Measurements from ENCODE around the gene SREBF1.

The SREBF1 gene

GRCh38 chr17:17818088-17818526 lies 18.7 kb downstream of the SREBF1 start:
- H3K4me1 ChIP-seq (ENCODE audit: insufficient read depth, low read length) = peaks cover 15% of the 10 kb centered on the region
- no peaks in the 10 kb centered on the region for H3K9me3 ChIP-seq (ENCODE audit: control insufficient read depth, insufficient read depth, low read length)
- no peak overlapping the region for H3K9ac ChIP-seq (ENCODE audit: low read depth, low read length)
- peaks cover 3% of the 10 kb centered on the region for H3K36me3 ChIP-seq (ENCODE audit: insufficient read depth, low read length)

- Histone ChIP-seq H3K36me3 (ENCODE audit: insufficient read depth, low read length) (peaks cover 3% of the 10 kb centered on the region), H3K9me3 (ENCODE audit: control insufficient read depth, insufficient read depth, low read length) (no peaks in the 10 kb centered on the region), H3K9ac (ENCODE audit: low read depth, low read length) (no peak overlapping the region), H3K4me1 (ENCODE audit: insufficient read depth, low read length) (peaks cover 11% of the 10 kb centered on the region)
These were observed 19.2 kb downstream of the SREBF1 start for GRCh38 chr17:17817552-17817947.

DNA sequence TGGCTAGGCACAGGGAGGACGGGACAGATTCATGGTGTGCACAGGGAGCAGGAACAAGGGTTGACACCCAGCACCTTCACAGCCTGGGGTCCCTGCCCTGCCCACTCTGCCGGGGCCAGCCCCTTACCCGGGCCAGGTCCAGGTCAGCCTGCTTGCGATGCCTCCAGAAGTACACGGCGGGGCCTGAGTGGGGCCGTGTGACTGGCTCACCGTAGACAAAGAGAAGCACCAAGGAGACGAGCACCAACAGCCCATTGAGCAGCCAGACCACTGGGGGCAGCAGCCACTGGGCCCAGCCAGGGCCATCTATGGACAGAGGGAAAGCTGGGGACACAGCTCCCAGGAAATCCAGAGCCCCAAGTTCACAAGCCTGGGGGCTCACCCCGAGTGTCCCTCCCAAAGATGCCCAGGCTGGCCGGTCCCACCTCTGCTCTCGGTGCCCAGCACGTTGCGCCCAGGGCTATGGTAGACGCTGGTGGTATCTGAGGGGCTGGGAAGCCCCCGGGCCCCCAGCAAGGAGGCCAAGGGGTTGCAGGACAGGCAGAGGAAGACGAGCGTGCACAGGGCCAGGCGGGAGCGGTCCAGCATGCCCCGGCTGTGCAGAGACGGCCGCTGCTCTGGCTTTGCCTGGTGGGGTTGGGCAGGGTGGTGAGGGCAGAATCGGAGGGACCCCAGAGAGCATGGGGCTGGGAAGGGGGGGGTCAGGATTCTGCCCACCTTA lies 19.8 kb downstream of the SREBF1 start:
- Histone ChIP-seq H3K4me1 (ENCODE audit: insufficient read depth, low read length) (peaks cover 15% of the 10 kb centered on the region), H3K9me3 (ENCODE audit: control insufficient read depth, insufficient read depth, low read length) (no peaks in the 10 kb centered on the region), H3K36me3 (ENCODE audit: insufficient read depth, low read length) (peaks cover 3% of the 10 kb centered on the region), H3K9ac (ENCODE audit: low read depth, low read length) (no peak overlapping the region)

GRCh38 chr17:17816240-17816814 lies 20.5 kb downstream of the SREBF1 start:
- H3K9me3 ChIP-seq (ENCODE audit: control insufficient read depth, insufficient read depth, low read length) = no peaks in the 10 kb centered on the region
- H3K9ac ChIP-seq (ENCODE audit: low read depth, low read length) = no peak overlapping the region
- peaks cover 20% of the 10 kb centered on the region for H3K4me1 ChIP-seq (ENCODE audit: insufficient read depth, low read length)
- peaks cover 3% of the 10 kb centered on the region for H3K36me3 ChIP-seq (ENCODE audit: insufficient read depth, low read length)

GRCh38 chr17:17815436-17816200 lies 21.2 kb downstream of the SREBF1 start:
- Histone ChIP-seq H3K4me1 (ENCODE audit: insufficient read depth, low read length) (peaks cover 18% of the 10 kb centered on the region), H3K9ac (ENCODE audit: low read depth, low read length) (no peak overlapping the region), H3K36me3 (ENCODE audit: insufficient read depth, low read length) (peaks cover 3% of the 10 kb centered on the region)

DNA sequence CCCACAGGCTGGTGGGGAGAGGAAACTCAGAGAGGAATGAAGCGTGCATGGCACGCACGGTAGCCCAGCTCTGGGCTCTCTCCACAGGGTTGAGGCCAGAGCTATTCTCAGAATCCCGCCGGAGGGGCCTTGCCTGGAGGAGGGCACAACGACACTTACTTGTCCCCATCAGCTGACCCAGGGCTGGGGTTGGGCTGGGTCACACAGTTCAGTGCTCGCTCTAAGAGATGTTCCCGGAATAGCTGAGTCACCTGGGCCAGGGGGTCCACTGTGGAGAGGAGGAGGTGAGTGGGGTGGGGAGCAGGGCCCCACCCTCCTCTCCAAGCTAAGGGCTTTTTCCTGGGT lies 21.8 kb downstream of the SREBF1 start:
- no peaks in the 10 kb centered on the region for H3K9me3 ChIP-seq (ENCODE audit: control insufficient read depth, insufficient read depth, low read length)
- no peak overlapping the region for H3K9ac ChIP-seq (ENCODE audit: low read depth, low read length)
- peaks cover 3% of the 10 kb centered on the region; the same call in 1 of the 2 replicates for H3K36me3 ChIP-seq (ENCODE audit: insufficient read depth, low read length)
- peaks cover 13% of the 10 kb centered on the region for H3K4me1 ChIP-seq (ENCODE audit: insufficient read depth, low read length)

More at GRCh38 chr17:17815436-17816200, 21.2 kb downstream of the SREBF1 start:
- no peaks in the 10 kb centered on the region for H3K9me3 ChIP-seq (ENCODE audit: control insufficient read depth, insufficient read depth, low read length)

DNA sequence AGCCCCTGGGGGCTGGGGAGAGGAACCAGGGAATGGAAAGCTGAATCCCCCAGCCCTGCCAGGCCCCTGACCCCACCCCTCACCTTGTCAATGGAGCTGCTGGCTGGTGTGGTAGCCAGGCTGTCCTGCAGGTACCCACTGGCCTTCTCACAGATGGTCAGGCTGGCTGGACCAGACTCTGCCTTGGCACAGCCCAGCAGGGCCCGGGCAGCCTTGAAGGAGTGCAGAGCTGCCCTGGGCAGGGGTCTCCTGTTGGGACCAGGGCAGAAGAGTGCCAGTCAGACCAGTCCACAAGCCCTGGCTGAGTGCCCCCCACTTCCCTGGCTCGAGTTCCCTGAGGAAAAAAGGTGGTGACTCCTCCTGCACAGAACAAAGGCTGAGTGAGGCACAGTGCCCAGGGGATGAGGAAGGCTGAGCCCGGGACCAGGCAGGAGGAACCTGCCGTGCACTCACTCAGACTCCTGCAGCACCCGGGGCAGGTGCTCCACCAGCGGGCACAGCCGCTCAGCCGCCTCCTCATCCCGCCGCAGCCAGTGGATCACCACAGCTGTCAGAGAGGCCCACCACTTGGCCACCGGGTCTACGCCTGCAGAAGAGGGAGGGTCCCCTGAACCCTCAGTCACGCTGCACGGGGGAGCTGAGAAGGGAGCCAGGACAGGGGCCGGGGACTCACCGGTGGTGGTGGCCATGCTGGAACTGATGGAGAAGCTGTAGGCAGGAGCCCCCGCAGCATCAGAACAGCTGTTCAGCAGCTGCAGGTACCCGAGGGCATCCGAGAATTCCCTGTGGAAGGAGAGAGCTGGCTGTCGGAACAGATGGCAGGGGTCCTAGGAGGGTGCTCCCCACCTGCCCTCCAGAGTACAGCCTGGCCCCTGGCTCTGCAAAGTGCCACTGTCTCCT lies 22.4 kb downstream of the SREBF1 start:
- Histone ChIP-seq H3K9me3 (ENCODE audit: control insufficient read depth, insufficient read depth, low read length) (no peaks in the 10 kb centered on the region), H3K9ac (ENCODE audit: low read depth, low read length) (no peak overlapping the region), H3K4me1 (ENCODE audit: insufficient read depth, low read length) (peaks cover 9% of the 10 kb centered on the region), H3K36me3 (ENCODE audit: insufficient read depth, low read length) (peaks cover 3% of the 10 kb centered on the region; the same call in 1 of the 2 replicates)

- Histone ChIP-seq H3K9ac (ENCODE audit: low read depth, low read length) (no peak overlapping the region), H3K4me1 (ENCODE audit: insufficient read depth, low read length) (peaks cover 9% of the 10 kb centered on the region), H3K36me3 (ENCODE audit: insufficient read depth, low read length) (peaks cover 3% of the 10 kb centered on the region; the same call in 1 of the 2 replicates), H3K9me3 (ENCODE audit: control insufficient read depth, insufficient read depth, low read length) (no peaks in the 10 kb centered on the region)
These were observed 23.1 kb downstream of the SREBF1 start for GRCh38 chr17:17813725-17814095.

DNA sequence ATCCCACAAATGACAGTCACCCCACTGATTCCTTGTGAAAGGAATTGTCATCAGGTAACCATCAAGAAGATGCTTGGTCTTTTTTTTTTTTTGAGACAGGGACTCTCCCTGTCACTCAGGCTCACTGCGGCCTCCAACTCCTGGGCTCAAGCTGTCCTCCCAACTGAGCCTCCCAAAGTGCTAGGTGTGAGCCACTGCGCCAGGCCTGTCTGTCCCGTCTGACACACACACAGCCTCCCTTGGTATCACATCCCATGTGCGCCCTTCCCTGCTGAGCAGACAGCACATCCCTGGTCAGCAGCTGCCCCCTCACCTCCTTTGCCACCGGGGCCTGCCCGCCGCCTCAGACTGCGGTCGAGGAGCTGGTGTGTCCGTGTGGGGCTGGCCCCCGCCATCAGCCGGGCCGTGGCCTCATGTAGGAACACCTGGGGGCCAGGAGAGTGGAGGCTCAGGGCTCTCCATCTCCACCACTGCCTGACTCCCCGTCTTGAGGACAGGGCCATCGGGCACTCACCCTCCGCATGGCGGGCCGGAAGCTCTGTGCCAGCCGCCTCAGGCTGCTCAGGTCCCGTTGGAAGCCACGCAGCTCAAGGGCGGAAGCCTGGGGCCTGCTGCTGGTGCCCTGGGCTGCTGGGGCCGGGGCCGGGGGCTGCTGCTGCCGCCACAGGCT lies 23.6 kb downstream of the SREBF1 start:
- H3K4me1 ChIP-seq (ENCODE audit: insufficient read depth, low read length) = peaks cover 9% of the 10 kb centered on the region
- no peak overlapping the region for H3K9ac ChIP-seq (ENCODE audit: low read depth, low read length)
- peaks cover 3% of the 10 kb centered on the region; the same call in 1 of the 2 replicates for H3K36me3 ChIP-seq (ENCODE audit: insufficient read depth, low read length)
- H3K9me3 ChIP-seq (ENCODE audit: control insufficient read depth, insufficient read depth, low read length) = no peaks in the 10 kb centered on the region

DNA sequence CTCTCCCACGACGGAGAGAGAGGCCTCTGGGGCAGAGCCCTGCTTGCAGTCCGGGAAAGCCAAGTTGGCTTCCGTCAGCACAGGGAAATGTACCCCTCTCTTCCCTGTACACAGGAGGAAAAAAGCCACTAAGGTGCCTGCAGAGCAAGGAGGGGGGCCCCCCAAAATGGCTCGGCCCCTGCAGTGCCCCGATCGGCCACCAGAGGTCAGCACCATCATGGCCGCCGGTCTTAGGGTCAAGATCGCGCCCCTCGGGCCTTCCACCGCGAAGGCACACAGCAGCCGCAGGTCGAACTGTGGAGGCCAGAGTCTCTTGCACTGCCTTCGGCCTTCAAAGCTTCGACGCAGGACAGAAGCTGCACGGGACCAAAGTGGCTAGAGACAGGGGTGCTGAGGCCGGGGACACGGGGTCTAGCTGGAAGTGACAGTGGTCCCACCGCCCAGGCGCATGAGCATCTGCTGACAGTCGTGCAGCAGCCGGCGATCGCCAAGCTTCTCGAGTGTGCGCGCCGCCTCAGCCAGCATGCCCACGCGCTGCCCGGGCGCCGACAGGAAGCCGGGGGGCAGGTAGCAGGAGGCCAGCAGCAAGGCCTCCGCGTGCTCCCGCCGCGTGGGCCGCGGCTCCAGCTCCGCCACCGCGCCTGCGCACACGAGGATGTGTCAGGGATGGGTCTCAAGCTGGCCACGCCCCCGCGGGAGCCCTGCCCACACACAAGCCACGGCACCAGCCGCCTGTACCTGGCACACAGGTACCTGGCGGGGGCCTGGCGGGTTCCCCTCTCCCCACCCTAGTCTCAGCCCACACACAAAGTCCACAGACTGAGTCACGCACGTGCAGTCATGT lies 24.4 kb downstream of the SREBF1 start:
- H3K9ac ChIP-seq (ENCODE audit: low read depth, low read length) = no peak overlapping the region
- peaks cover 3% of the 10 kb centered on the region; the same call in 1 of the 2 replicates for H3K36me3 ChIP-seq (ENCODE audit: insufficient read depth, low read length)
- H3K9me3 ChIP-seq (ENCODE audit: control insufficient read depth, insufficient read depth, low read length) = no peaks in the 10 kb centered on the region
- H3K4me1 ChIP-seq (ENCODE audit: insufficient read depth, low read length) = peaks cover 9% of the 10 kb centered on the region

DNA sequence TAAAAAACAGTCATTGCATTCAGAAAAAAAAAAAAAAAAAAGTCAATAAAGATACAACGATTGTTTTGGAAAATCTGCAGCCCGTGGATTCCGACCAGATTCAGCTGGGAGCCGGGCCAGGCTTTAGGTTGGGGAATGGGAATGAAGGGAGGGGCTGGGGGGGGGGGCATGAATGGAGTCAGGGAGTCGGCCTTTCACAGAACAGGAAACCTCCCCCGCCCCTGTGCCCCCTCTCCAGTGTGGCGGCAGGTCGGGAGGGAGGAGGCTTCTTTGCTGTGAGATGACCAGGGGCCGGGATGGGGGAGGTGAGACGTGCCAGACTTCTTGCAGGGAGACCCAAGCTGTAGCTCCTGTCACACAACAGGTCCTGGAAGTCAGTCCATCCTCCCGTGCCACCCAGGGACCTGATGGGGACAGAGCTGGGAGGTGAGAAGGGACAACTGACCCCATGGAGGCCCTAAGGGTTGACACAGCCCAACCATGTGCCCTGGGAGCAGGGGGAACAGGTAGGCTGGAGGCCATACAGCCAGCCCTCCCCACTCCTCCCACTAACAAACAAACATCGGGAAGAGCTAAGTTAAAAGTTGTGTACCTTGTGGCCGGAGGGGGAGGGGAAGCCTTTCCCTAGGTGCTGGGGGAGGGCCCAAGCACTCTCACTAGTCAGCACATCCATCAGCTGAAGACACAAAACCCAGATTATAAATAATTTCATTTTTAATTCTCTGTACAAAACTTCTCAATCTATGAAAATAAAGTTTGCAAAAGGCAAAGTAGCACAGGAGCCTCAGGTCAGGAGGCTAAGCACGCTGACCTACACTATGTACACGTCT lies 25.2 kb downstream of the SREBF1 start:
- no peaks in the 10 kb centered on the region for H3K9me3 ChIP-seq (ENCODE audit: control insufficient read depth, insufficient read depth, low read length)
- H3K36me3 ChIP-seq (ENCODE audit: insufficient read depth, low read length) = peaks cover 3% of the 10 kb centered on the region; the same call in 1 of the 2 replicates
- peaks cover 9% of the 10 kb centered on the region for H3K4me1 ChIP-seq (ENCODE audit: insufficient read depth, low read length)
- peak overlapping the region; percentile 4; the same call in 1 of the 2 replicates for H3K9ac ChIP-seq (ENCODE audit: low read depth, low read length)

GRCh38 chr17:17810895-17811248 lies 25.9 kb downstream of the SREBF1 start:
- Histone ChIP-seq H3K4me1 (ENCODE audit: insufficient read depth, low read length) (peaks cover 9% of the 10 kb centered on the region), H3K36me3 (ENCODE audit: insufficient read depth, low read length) (peaks cover 3% of the 10 kb centered on the region; the same call in 1 of the 2 replicates), H3K9me3 (ENCODE audit: control insufficient read depth, insufficient read depth, low read length) (no peaks in the 10 kb centered on the region), H3K9ac (ENCODE audit: low read depth, low read length) (peak overlapping the region; percentile 42; the same call in 1 of the 2 replicates)

Data from ES-I3 (cell line).